Neural cell (in vitro differentiated cells): Measurements from ENCODE around the gene RPL9. TPM values are rescaled to one million over a fixed set of nuclear protein-coding genes. Genes with fewer than 3 reads are reported as not detected.
"Not testable (repeated sequence)": the region's sequence is repeated elsewhere in the genome, so short reads cannot be mapped to it uniquely, and the experiment has no call there.

Experiments
- H2AFZ ChIP-seq: fragments of 200-600, 300-800 bp; sonication (generic), shearing (Covaris generic); 2 replicates; pipeline ENCODE4 v1.6.0; 2014; ENCODE audit warnings: low read depth, mild to moderate bottlenecking, antibody characterized with exemption, low read length, moderate library complexity
- H3F3A ChIP-seq: fragments of 200-600 bp; shearing (Covaris generic); 2 replicates; pipeline ENCODE4 v1.6.1; 2016; ENCODE audit warnings: mild to moderate bottlenecking, moderate library complexity, mixed read lengths, antibody characterized with exemption, low read length; ENCODE audit not compliant: insufficient read depth, poor library complexity, severe bottlenecking
- H3K27ac ChIP-seq: fragments of 200-600, 300-800 bp; sonication (generic), shearing (Covaris generic); 2 replicates; pipeline ENCODE4 v1.5.1; 2014; ENCODE audit warnings: mild to moderate bottlenecking, low read length, moderate library complexity
- H3K27me3 ChIP-seq: fragments of 300-800, 200-600 bp; sonication (generic), shearing (Covaris generic); 2 replicates; pipeline ENCODE4 v1.6.0; 2014; ENCODE audit warnings: mild to moderate bottlenecking, low read depth, low read length, moderate library complexity; ENCODE audit not compliant: insufficient read depth
- H3K36me3 ChIP-seq: fragments of 300-800, 200-600 bp; sonication (generic), shearing (Covaris generic); 2 replicates; pipeline ENCODE4 v1.5.1; 2014; ENCODE audit warnings: mild to moderate bottlenecking, antibody characterized with exemption, low read length, moderate library complexity; ENCODE audit not compliant: insufficient read depth
- H3K4me2 ChIP-seq: fragments of 300-800, 200-600 bp; sonication (generic), shearing (Covaris generic); 2 replicates; pipeline ENCODE4 v1.6.0; 2014; ENCODE audit warnings: mild to moderate bottlenecking, low read length
- H3K4me3 ChIP-seq: fragments of 300-800, 200-600 bp; sonication (generic), shearing (Covaris generic); 2 replicates; pipeline ENCODE4 v1.5.1; 2014; ENCODE audit warnings: mild to moderate bottlenecking, low read length, moderate library complexity
- H3K79me2 ChIP-seq: fragments of 200-600 bp; shearing (Covaris generic); replicated peaks from 2 replicates; pipeline ENCODE4 v1.6.0; 2014; ENCODE audit warnings: mild to moderate bottlenecking, low read length, moderate library complexity; ENCODE audit not compliant: insufficient read depth
- H3K9ac ChIP-seq: fragments of 300-800, 200-600 bp; sonication (generic), shearing (Covaris generic); 2 replicates; pipeline ENCODE4 v1.6.1; 2016; ENCODE audit warnings: mild to moderate bottlenecking, low read length, mixed read lengths
- H3K9me2 ChIP-seq: fragments of 200-600 bp; shearing (Covaris generic); 2 replicates; pipeline ENCODE4 v1.6.1; 2016; ENCODE audit warnings: mild to moderate bottlenecking, low read length, mixed read lengths; ENCODE audit not compliant: insufficient read depth
- H3K9me3 ChIP-seq: fragments of 200-600, 300-800 bp; sonication (generic), shearing (Covaris generic); 2 replicates; pipeline ENCODE4 v1.6.1; 2016; ENCODE audit warnings: mild to moderate bottlenecking, mixed run types, low read length, moderate library complexity, mixed read lengths
- H4K20me1 ChIP-seq: fragments of 200-600 bp; shearing (Covaris generic); 2 replicates; pipeline ENCODE4 v1.6.1; 2016; ENCODE audit warnings: mild to moderate bottlenecking, mixed run types; ENCODE audit not compliant: insufficient read depth
- CTCF ChIP-seq: fragments of 450-650 bp; IDR thresholded peaks from 2 replicates; pipeline ENCODE4 v1.5.1; 2014; ENCODE audit warnings: antibody characterized with exemption, mild to moderate bottlenecking, moderate library complexity; ENCODE audit not compliant: poor library complexity, severe bottlenecking
- EP300 ChIP-seq: fragments of 450-650 bp; conservative IDR thresholded peaks from 2 replicates; pipeline ENCODE4 v1.6.1; 2014; ENCODE audit warnings: antibody characterized with exemption, mild to moderate bottlenecking, moderate library complexity; ENCODE audit not compliant: poor library complexity, severe bottlenecking
- MXI1 ChIP-seq: fragments of 450-650 bp; conservative IDR thresholded peaks from 2 replicates; pipeline ENCODE4 v1.6.1; 2014; ENCODE audit warnings: antibody characterized with exemption, mild to moderate bottlenecking; ENCODE audit not compliant: poor library complexity, severe bottlenecking
- POLR2AphosphoS5 ChIP-seq: IDR thresholded peaks from 2 replicates; pipeline ENCODE4 v1.6.1; 2012
- RAD21 ChIP-seq: fragments of 450-650 bp; conservative IDR thresholded peaks from 2 replicates; pipeline ENCODE4 v1.6.1; 2014; ENCODE audit warnings: antibody characterized with exemption, mild to moderate bottlenecking, moderate library complexity
- REST ChIP-seq: IDR thresholded peaks from 2 replicates; pipeline ENCODE4 v1.6.1; 2012; ENCODE audit warnings: borderline replicate concordance
- TAF1 ChIP-seq: IDR thresholded peaks from 2 replicates; pipeline ENCODE4 v1.6.1; 2012; ENCODE audit warnings: low read depth
- polyA plus RNA-seq: library from polyadenylated mRNA; depleted of rRNA; stranded (reverse); fragments of >200 nt; gene quantifications from 2 replicates; pipeline ENCODE4 v1.2.3, GENCODE V29; 2014

Gene RPL9
- polyA plus RNA-seq, 1 donor from 2014 or later, result 5,676 TPM

- Histone ChIP-seq H3K9ac (no peak overlapping the region), H3K79me2 (no peaks in the 10 kb centered on the region), H3K36me3 (peaks cover 7% of the 10 kb centered on the region), H4K20me1 (no peaks in the 10 kb centered on the region), H3K4me3 (no peak overlapping the region), H3K27ac (peak overlapping the region; percentile 26), H3K9me2 (no peaks in the 10 kb centered on the region), H3K9me3 (no peaks in the 10 kb centered on the region), H3K27me3 (no peaks in the 10 kb centered on the region), H2AFZ (no peak overlapping the region), H3F3A (no peaks in the 10 kb centered on the region), H3K4me2 (no peak overlapping the region)
- TF ChIP-seq MXI1, result no peak
- TF ChIP-seq CTCF, result peak; percentile 18
Observed at GRCh38 chr4:39464886-39465501, 6.3 kb upstream of the RPL9 start.

DNA sequence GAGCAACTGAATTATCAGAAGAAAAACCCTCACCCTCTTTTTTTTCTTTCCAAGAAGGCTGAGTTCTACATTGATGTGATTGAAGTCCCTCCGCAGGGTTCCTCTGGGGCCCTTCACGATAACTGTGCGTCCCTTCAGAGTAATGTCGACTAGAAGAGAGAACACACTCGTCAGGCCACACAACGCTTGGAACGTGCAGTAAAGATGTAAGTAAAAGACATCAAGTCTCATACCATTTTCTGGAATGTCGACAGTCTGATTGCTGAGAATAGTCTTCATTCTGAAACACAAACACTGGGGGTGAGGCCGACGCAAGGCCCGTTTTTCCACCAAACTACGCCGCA lies 589 bp downstream of the RPL9 start:
- H3K79me2 ChIP-seq, result peaks cover 22% of the 10 kb centered on the region
- not testable (repeated sequence) for H3K27me3 ChIP-seq, H3K9me2 ChIP-seq, H4K20me1 ChIP-seq, H3K9me3 ChIP-seq, H3F3A ChIP-seq
- peak overlapping the region; percentile 97 for H3K9ac ChIP-seq
- H2AFZ ChIP-seq, result peak overlapping the region; percentile 100
- peak overlapping the region; percentile 86 for H3K4me2 ChIP-seq
- peak overlapping the region; percentile 94 for H3K4me3 ChIP-seq
- peak overlapping the region; percentile 95 for H3K27ac ChIP-seq
- H3K36me3 ChIP-seq, result peaks cover 14% of the 10 kb centered on the region

DNA sequence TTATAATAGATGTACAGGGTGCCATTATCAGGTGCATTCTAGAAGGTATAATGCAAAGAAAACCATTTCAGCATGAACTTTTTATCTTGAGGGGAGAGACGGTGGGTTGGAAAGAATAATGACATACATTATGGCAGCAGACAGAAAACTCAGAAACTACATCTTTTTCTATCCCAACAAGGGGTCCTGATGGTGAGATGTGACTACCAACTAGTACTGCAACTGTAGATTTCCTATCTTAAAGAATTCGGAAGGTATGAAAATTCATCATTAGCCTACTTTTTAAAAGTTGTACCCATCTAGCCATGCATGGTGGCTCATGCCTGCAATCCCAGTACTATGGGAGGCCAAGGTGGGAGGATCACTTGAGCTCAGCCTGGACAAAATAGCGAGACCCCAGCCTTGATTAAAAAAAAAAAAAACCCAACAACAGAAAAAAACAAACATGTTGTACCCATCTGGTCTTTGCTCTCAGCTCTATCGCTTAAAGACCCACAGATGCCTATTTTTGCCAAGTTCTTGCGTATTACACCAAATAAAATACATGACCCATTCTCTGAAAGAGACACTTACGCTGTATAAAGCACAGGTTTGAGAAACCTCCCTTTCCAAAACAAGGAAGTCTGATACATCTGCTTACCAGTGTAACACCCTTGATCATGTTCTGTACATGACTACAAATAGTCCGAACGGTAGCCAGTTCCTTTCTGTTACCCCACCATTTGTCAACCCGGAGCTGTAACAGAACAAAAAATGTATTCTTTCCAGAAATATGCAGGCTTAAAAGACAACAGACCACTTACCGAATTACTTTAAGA lies 1.6 kb downstream of the RPL9 start:
- no peak for TF ChIP-seq POLR2AphosphoS5
- no peak for TF ChIP-seq MXI1
- no peak for TF ChIP-seq CTCF
- no peak for TF ChIP-seq REST
- no peak for TF ChIP-seq TAF1
- no peak for TF ChIP-seq EP300
- TF ChIP-seq RAD21, result no peak
- Histone ChIP-seq H4K20me1 (peaks cover 3% of the 10 kb centered on the region), H2AFZ (no peak overlapping the region), H3K9ac (peak overlapping the region; percentile 97), H3K4me3 (peak overlapping the region; percentile 94), H3K4me2 (peak overlapping the region; percentile 86), H3K9me3 (no peaks in the 10 kb centered on the region), H3K27me3 (no peaks in the 10 kb centered on the region), H3K27ac (no peak overlapping the region), H3K79me2 (peaks cover 22% of the 10 kb centered on the region), H3K9me2 (no peaks in the 10 kb centered on the region), H3F3A (peaks cover 5% of the 10 kb centered on the region), H3K36me3 (peaks cover 14% of the 10 kb centered on the region)
